Parathyroid adenoma (tissue), 2 donors: ENCODE measurements around the gene LINGO3.

Experiments used
- H2AFZ ChIP-seq: fragments of 300-600 bp; sonication (generic); one replicate; pipeline ENCODE4 v1.7.0; 2017; ENCODE audit warnings: antibody characterized with exemption, mild to moderate bottlenecking
- H3K27ac ChIP-seq: fragments of 300-600 bp; sonication (generic); one replicate; pipeline ENCODE4 v1.7.0; 2017
- H3K27me3 ChIP-seq: fragments of 300-600 bp; sonication (generic); one replicate; pipeline ENCODE4 v1.7.0; 2017; ENCODE audit warnings: low read length; ENCODE audit not compliant: control insufficient read depth, insufficient read depth
- H3K36me3 ChIP-seq: fragments of 300-600 bp; sonication (generic); one replicate; pipeline ENCODE4 v1.7.0; 2017; ENCODE audit warnings: low read length; ENCODE audit not compliant: control insufficient read depth, insufficient read depth
- H3K4me1 ChIP-seq: fragments of 300-600 bp; sonication (generic); one replicate; pipeline ENCODE4 v1.7.0; 2017; ENCODE audit warnings: control low read depth
- H3K4me2 ChIP-seq: fragments of 300-600 bp; sonication (generic); one replicate; pipeline ENCODE4 v1.7.0; 2017; ENCODE audit warnings: low read length
- H3K4me3 ChIP-seq: fragments of 300-600 bp; sonication (generic); one replicate; pipeline ENCODE4 v1.7.0; 2017; ENCODE audit warnings: low read depth, low read length
- H3K79me2 ChIP-seq: fragments of 300-600 bp; sonication (generic); one replicate; pipeline ENCODE4 v1.7.0; 2017; ENCODE audit warnings: control low read depth
- H3K9ac ChIP-seq: fragments of 300-600 bp; sonication (generic); one replicate; pipeline ENCODE4 v1.7.0; 2017; ENCODE audit warnings: mild to moderate bottlenecking
- H3K9me3 ChIP-seq: fragments of 300-600 bp; sonication (generic); one replicate; pipeline ENCODE4 v1.7.0; 2017; ENCODE audit warnings: low read length; ENCODE audit not compliant: control insufficient read depth
- TF ChIP-seq, protein P1 (sequence below): fragments of 300-600 bp; sonication (generic); IDR thresholded peaks from one replicate; pipeline ENCODE4 v1.7.0; 2017; ENCODE audit warnings: antibody characterized with exemption, mild to moderate bottlenecking
- donor health status: primary hyperparathyroidism.

The LINGO3 gene

GRCh38 chr19:2280633-2281264 lies 27.2 kb downstream of the LINGO3 start:
- H3K9me3 ChIP-seq: no peaks in the 10 kb centered on the region
- no peaks in the 10 kb centered on the region for H3K4me1 ChIP-seq
- H3K4me3 ChIP-seq: no peak overlapping the region
- TF ChIP-seq, protein P1, sequence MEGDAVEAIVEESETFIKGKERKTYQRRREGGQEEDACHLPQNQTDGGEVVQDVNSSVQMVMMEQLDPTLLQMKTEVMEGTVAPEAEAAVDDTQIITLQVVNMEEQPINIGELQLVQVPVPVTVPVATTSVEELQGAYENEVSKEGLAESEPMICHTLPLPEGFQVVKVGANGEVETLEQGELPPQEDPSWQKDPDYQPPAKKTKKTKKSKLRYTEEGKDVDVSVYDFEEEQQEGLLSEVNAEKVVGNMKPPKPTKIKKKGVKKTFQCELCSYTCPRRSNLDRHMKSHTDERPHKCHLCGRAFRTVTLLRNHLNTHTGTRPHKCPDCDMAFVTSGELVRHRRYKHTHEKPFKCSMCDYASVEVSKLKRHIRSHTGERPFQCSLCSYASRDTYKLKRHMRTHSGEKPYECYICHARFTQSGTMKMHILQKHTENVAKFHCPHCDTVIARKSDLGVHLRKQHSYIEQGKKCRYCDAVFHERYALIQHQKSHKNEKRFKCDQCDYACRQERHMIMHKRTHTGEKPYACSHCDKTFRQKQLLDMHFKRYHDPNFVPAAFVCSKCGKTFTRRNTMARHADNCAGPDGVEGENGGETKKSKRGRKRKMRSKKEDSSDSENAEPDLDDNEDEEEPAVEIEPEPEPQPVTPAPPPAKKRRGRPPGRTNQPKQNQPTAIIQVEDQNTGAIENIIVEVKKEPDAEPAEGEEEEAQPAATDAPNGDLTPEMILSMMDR: no peak
- no peaks in the 10 kb centered on the region for H3K79me2 ChIP-seq
- no peaks in the 10 kb centered on the region for H3K36me3 ChIP-seq
- H3K27ac ChIP-seq: no peak overlapping the region
- no peaks in the 10 kb centered on the region for H3K27me3 ChIP-seq
- no peak overlapping the region for H3K9ac ChIP-seq
- no peak overlapping the region for H2AFZ ChIP-seq
- no peak overlapping the region for H3K4me2 ChIP-seq

GRCh38 chr19:2278459-2279158 lies 29.3 kb downstream of the LINGO3 start:
- no peak overlapping the region for H3K4me3 ChIP-seq
- no peak overlapping the region for H3K27ac ChIP-seq

GRCh38 chr19:2277138-2277537 lies 30.8 kb downstream of the LINGO3 start:
- H3K27ac ChIP-seq: no peak overlapping the region
- TF ChIP-seq, protein P1: no peak
- H3K4me1 ChIP-seq: peaks cover 10% of the 10 kb centered on the region

More at GRCh38 chr19:2278459-2279158, 29.3 kb downstream of the LINGO3 start:
- Histone ChIP-seq H3K36me3 (no peaks in the 10 kb centered on the region), H3K79me2 (peaks cover 6% of the 10 kb centered on the region), H3K4me1 (peaks cover 4% of the 10 kb centered on the region), H3K4me2 (no peak overlapping the region), H3K9ac (no peak overlapping the region), H3K9me3 (no peaks in the 10 kb centered on the region), H3K27me3 (no peaks in the 10 kb centered on the region), H2AFZ (no peak overlapping the region)
- TF ChIP-seq, protein P1: no peak

DNA sequence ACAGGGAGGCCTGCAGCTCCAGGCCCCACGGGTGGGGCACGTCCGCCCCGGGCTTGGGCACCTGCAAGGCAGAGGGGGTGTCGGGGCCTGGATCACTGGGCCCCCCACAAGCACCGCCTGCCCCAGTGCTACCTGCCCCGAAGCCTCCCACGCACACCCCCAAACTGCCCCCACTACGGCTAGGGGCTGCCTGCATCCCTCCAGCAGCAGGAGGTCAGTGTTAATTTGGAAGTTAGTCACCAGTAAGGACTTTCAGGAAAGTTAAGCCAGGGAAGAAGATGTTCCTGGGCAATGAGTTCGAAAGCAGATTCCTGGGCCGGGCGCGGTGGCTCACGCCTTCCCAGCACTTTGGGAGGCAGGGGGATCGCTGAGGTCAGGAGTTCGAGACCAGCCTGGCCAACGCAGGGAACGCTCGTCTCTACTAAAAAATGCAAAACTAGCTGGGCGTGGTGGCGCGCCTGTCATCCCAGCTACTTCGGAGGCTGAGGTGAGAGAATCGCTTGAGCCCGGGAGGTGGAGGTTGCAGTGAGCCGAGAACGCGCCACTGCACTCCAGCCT lies 31.4 kb downstream of the LINGO3 start:
- no peak overlapping the region for H3K4me2 ChIP-seq
- H3K9me3 ChIP-seq: no peaks in the 10 kb centered on the region
- no peaks in the 10 kb centered on the region for H3K36me3 ChIP-seq
- no peak overlapping the region for H3K4me3 ChIP-seq
- peaks cover 12% of the 10 kb centered on the region for H3K4me1 ChIP-seq
- H2AFZ ChIP-seq: no peak overlapping the region
- H3K27ac ChIP-seq: no peak overlapping the region
- no peaks in the 10 kb centered on the region for H3K27me3 ChIP-seq
- H3K9ac ChIP-seq: no peak overlapping the region
- peaks cover 10% of the 10 kb centered on the region for H3K79me2 ChIP-seq
- TF ChIP-seq, protein P1: no peak

More at GRCh38 chr19:2277138-2277537, 30.8 kb downstream of the LINGO3 start:
- Histone ChIP-seq H2AFZ (no peak overlapping the region), H3K36me3 (no peaks in the 10 kb centered on the region), H3K9me3 (no peaks in the 10 kb centered on the region), H3K79me2 (peaks cover 6% of the 10 kb centered on the region), H3K9ac (no peak overlapping the region), H3K4me3 (no peak overlapping the region), H3K27me3 (no peaks in the 10 kb centered on the region), H3K4me2 (no peak overlapping the region)
